ENCODE data around the gene RASGRF1.

DNA sequence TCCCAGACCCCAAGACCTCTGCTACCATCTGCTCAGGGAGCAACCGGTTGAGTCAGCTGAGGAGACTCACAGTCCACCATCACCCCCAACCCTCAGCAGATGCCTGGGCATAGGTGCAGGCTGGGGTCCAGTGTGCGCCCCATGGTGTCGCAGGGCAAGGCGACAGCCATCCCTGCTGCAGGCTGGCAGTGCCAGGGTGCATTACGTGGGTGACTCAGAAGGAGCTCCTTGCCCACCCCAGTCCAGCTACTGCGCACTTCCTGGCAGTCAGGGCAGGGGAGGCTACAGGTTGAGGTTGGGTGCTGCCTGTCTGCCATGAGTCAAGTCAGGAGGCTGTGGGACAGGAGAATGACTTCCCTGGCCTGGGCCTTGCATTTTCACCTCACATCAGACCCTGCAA lies 33.5 kb downstream of the RASGRF1 start:
- TF ChIP-seq, protein P1, sequence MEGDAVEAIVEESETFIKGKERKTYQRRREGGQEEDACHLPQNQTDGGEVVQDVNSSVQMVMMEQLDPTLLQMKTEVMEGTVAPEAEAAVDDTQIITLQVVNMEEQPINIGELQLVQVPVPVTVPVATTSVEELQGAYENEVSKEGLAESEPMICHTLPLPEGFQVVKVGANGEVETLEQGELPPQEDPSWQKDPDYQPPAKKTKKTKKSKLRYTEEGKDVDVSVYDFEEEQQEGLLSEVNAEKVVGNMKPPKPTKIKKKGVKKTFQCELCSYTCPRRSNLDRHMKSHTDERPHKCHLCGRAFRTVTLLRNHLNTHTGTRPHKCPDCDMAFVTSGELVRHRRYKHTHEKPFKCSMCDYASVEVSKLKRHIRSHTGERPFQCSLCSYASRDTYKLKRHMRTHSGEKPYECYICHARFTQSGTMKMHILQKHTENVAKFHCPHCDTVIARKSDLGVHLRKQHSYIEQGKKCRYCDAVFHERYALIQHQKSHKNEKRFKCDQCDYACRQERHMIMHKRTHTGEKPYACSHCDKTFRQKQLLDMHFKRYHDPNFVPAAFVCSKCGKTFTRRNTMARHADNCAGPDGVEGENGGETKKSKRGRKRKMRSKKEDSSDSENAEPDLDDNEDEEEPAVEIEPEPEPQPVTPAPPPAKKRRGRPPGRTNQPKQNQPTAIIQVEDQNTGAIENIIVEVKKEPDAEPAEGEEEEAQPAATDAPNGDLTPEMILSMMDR (IDR thresholded peaks at IDR 0.05), result no peak
- TF ChIP-seq POLR2A (IDR thresholded peaks at IDR 0.05), result no peak
